ENCODE data around the gene APLNR.

- TF ChIP-seq, protein P1, sequence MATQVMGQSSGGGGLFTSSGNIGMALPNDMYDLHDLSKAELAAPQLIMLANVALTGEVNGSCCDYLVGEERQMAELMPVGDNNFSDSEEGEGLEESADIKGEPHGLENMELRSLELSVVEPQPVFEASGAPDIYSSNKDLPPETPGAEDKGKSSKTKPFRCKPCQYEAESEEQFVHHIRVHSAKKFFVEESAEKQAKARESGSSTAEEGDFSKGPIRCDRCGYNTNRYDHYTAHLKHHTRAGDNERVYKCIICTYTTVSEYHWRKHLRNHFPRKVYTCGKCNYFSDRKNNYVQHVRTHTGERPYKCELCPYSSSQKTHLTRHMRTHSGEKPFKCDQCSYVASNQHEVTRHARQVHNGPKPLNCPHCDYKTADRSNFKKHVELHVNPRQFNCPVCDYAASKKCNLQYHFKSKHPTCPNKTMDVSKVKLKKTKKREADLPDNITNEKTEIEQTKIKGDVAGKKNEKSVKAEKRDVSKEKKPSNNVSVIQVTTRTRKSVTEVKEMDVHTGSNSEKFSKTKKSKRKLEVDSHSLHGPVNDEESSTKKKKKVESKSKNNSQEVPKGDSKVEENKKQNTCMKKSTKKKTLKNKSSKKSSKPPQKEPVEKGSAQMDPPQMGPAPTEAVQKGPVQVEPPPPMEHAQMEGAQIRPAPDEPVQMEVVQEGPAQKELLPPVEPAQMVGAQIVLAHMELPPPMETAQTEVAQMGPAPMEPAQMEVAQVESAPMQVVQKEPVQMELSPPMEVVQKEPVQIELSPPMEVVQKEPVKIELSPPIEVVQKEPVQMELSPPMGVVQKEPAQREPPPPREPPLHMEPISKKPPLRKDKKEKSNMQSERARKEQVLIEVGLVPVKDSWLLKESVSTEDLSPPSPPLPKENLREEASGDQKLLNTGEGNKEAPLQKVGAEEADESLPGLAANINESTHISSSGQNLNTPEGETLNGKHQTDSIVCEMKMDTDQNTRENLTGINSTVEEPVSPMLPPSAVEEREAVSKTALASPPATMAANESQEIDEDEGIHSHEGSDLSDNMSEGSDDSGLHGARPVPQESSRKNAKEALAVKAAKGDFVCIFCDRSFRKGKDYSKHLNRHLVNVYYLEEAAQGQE (IDR thresholded peaks at IDR 0.05): no peak
- TF ChIP-seq, protein P2, sequence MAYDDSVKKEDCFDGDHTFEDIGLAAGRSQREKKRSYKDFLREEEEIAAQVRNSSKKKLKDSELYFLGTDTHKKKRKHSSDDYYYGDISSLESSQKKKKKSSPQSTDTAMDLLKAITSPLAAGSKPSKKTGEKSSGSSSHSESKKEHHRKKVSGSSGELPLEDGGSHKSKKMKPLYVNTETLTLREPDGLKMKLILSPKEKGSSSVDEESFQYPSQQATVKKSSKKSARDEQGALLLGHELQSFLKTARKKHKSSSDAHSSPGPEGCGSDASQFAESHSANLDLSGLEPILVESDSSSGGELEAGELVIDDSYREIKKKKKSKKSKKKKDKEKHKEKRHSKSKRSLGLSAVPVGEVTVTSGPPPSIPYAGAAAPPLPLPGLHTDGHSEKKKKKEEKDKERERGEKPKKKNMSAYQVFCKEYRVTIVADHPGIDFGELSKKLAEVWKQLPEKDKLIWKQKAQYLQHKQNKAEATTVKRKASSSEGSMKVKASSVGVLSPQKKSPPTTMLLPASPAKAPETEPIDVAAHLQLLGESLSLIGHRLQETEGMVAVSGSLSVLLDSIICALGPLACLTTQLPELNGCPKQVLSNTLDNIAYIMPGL (CRISPR knock-in tag; IDR thresholded peaks at IDR 0.05; ENCODE audit: borderline replicate concordance): no peak
- TF ChIP-seq POLR2A (IDR thresholded peaks at IDR 0.05; ENCODE audit: low read length) (no peak), CTCF (IDR thresholded peaks at IDR 0.05) (no peak), ZFP36 (IDR thresholded peaks at IDR 0.05; ENCODE audit: borderline replicate concordance, partially characterized antibody) (no peak), CEBPB (IDR thresholded peaks at IDR 0.05) (no peak), ZNF302 (CRISPR knock-in tag; IDR thresholded peaks at IDR 0.05) (no peak), MYC (IDR thresholded peaks at IDR 0.05; ENCODE audit: borderline replicate concordance, low read length) (no peak), RNF2 (IDR thresholded peaks at IDR 0.05; ENCODE audit: borderline replicate concordance, low read depth) (no peak), CHD2 (IDR thresholded peaks at IDR 0.05; ENCODE audit: low read length, partially characterized antibody) (no peak), JUN (IDR thresholded peaks at IDR 0.05) (no peak)
- TF ChIP-seq, protein P3, sequence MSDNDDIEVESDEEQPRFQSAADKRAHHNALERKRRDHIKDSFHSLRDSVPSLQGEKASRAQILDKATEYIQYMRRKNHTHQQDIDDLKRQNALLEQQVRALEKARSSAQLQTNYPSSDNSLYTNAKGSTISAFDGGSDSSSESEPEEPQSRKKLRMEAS (IDR thresholded peaks at IDR 0.05): no peak
Measured at GRCh38 chr11:57223601-57224000, 13.4 kb downstream of the APLNR start.

Data from A549 (cell line).